Tibial nerve (tissue), 4 donors: ENCODE measurements around the gene CCDC85B. TPM values are rescaled to one million over a fixed set of nuclear protein-coding genes. Genes with fewer than 3 reads are reported as not detected.

Experiments used
- DNase-seq, 2 donors: peaks; one replicate each; pipeline ENCODE4 v3.0.0-alpha.2; 2019; ENCODE audit warnings: low spot score in 2 of 2
- H3K27ac ChIP-seq, 4 donors: fragments of 200-600 bp; sonication (generic) in 3 of 4; one replicate each; pipeline ENCODE4 v1.5.1; 2017 to 2019; ENCODE audit warnings: mild to moderate bottlenecking in 1 of 4
- H3K27me3 ChIP-seq, 2 donors: fragments of 200-600 bp; sonication (generic) in 1 of 2; one replicate each; pipeline versions ENCODE4 v1.5.1 to v1.6.0; 2017 to 2019
- H3K36me3 ChIP-seq, 3 donors: fragments of 200-600 bp; sonication (generic); one replicate each; pipeline ENCODE4 v1.5.1; 2018 to 2019
- H3K4me1 ChIP-seq, 4 donors: fragments of 200-600 bp; sonication (generic) in 3 of 4; one replicate each; pipeline ENCODE4 v1.5.1; 2017 to 2019
- H3K4me3 ChIP-seq, 4 donors: fragments of 200-600 bp; sonication (generic) in 3 of 4; one replicate each; pipeline ENCODE4 v1.5.1; 2017 to 2019; ENCODE audit warnings: mild to moderate bottlenecking in 1 of 4, moderate library complexity in 1 of 4
- H3K9me3 ChIP-seq, 4 donors: fragments of 200-600 bp; sonication (generic) in 3 of 4; one replicate each; pipeline ENCODE4 v1.5.1; 2017 to 2019
- EP300 ChIP-seq, 2 donors: sonication (generic); formaldehyde crosslinking; IDR thresholded peaks; one replicate each; pipeline ENCODE4 v1.6.1; 2017; ENCODE audit warnings: antibody characterized with exemption in 2 of 2, mild to moderate bottlenecking in 1 of 2
- POLR2A ChIP-seq, 2 donors: fragments of 450-650 bp; IDR thresholded peaks; one replicate each; pipeline ENCODE4 v1.6.1; 2017; ENCODE audit warnings: antibody characterized with exemption in 2 of 2, mild to moderate bottlenecking in 2 of 2, moderate library complexity in 2 of 2
- WGBS, 2 donors: methylation state at CpG; one replicate each; pipeline ENCODE4 v1.1.5; 2018; 5-methylcytosine and 5-hydroxymethylcytosine counted together
- total RNA-seq, 4 donors: library from RNA; depleted of rRNA; stranded (reverse); fragments of >200 nt; gene quantifications; one replicate each; pipeline ENCODE4 v1.1.0, GENCODE V29; 2016
- TF ChIP-seq, protein P1 (sequence below), 5 experiments: fragments of 200-600 bp in 3 of 5; fragments of 450-650 bp in 2 of 5; sonication (generic) in 3 of 5; IDR thresholded peaks; one replicate each; pipeline ENCODE4 v1.5.1; 2016 to 2019; ENCODE audit warnings: antibody characterized with exemption in 5 of 5, mild to moderate bottlenecking in 3 of 5, moderate library complexity in 2 of 5

CCDC85B gene
- total RNA-seq, 4 donors from 2014 or later = 73.0 to 108 (median 89.4) TPM

- Histone ChIP-seq H3K4me1 (peaks cover 0 to 27% (median 11%) of the 10 kb centered on the region in 4 donors), H3K9me3 (no peaks in the 10 kb centered on the region), H3K27me3 (peaks cover 0 to 16% of the 10 kb centered on the region in 2 donors), H3K27ac (peak overlapping the region in 3 of 4 donors; percentile 28 to 61 (median 41)), H3K4me3 (peak overlapping the region; percentile 33 to 59 (median 53)), H3K36me3 (no peaks in the 10 kb centered on the region)
- TF ChIP-seq EP300 (IDR thresholded peaks at IDR 0.05) = no peak
- no peak for TF ChIP-seq POLR2A (IDR thresholded peaks at IDR 0.05)
- TF ChIP-seq, protein P1, sequence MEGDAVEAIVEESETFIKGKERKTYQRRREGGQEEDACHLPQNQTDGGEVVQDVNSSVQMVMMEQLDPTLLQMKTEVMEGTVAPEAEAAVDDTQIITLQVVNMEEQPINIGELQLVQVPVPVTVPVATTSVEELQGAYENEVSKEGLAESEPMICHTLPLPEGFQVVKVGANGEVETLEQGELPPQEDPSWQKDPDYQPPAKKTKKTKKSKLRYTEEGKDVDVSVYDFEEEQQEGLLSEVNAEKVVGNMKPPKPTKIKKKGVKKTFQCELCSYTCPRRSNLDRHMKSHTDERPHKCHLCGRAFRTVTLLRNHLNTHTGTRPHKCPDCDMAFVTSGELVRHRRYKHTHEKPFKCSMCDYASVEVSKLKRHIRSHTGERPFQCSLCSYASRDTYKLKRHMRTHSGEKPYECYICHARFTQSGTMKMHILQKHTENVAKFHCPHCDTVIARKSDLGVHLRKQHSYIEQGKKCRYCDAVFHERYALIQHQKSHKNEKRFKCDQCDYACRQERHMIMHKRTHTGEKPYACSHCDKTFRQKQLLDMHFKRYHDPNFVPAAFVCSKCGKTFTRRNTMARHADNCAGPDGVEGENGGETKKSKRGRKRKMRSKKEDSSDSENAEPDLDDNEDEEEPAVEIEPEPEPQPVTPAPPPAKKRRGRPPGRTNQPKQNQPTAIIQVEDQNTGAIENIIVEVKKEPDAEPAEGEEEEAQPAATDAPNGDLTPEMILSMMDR (IDR thresholded peaks at IDR 0.05) = no peak
- WGBS, 2 donors = 1 to 2% methylated on average over 26 to 28 of the region's 78 CpGs
- no peak for DNase-seq
Measured at GRCh38 chr11:65899356-65900124, 9.1 kb downstream of the CCDC85B start.

GRCh38 chr11:65900125-65900898 is 9.8 kb downstream of the CCDC85B start, which contains the start of gene FOSL1:
FOSL1 (minus strand) TSS chr11:65900388; CDS start chr11:65900339, 49 bp downstream.
- 3% methylated on average over 41 to 74 of the region's 80 CpGs for WGBS, 2 donors
- TF ChIP-seq EP300 (IDR thresholded peaks at IDR 0.05) (peak in 1 of 2 donors; percentile 52), POLR2A (IDR thresholded peaks at IDR 0.05) (no peak)
- TF ChIP-seq, protein P1 (IDR thresholded peaks at IDR 0.05) = peak in 1 of 5 experiments; percentile 23
- H3K27me3 ChIP-seq = peaks cover 0 to 16% of the 10 kb centered on the region in 2 donors
- no peaks in the 10 kb centered on the region for H3K36me3 ChIP-seq
- peak within 1 kb of the TSS in 3 of 4 donors; percentile 28 to 75 (median 61) for H3K27ac ChIP-seq
- peak within 1 kb of the TSS; percentile 33 to 59 (median 53) for H3K4me3 ChIP-seq
- H3K9me3 ChIP-seq = no peaks in the 10 kb centered on the region
- peaks cover 0 to 27% (median 11%) of the 10 kb centered on the region in 4 donors for H3K4me1 ChIP-seq
- DNase-seq = peak; percentile 59 to 64

GRCh38 chr11:65900899-65901180 is 10.4 kb downstream of the CCDC85B start:
- TF ChIP-seq, protein P1 (IDR thresholded peaks at IDR 0.05) = no peak
- TF ChIP-seq EP300 (IDR thresholded peaks at IDR 0.05) (no peak), POLR2A (IDR thresholded peaks at IDR 0.05) (no peak)
- peaks cover 0 to 16% of the 10 kb centered on the region in 2 donors for H3K27me3 ChIP-seq
- peak overlapping the region in 2 of 4 donors; percentile 61 to 75 for H3K27ac ChIP-seq
- peak overlapping the region in 3 of 4 donors; percentile 47 to 59 (median 59) for H3K4me3 ChIP-seq
- DNase-seq = no peak
- H3K36me3 ChIP-seq = no peaks in the 10 kb centered on the region
- peaks cover 0 to 27% (median 11%) of the 10 kb centered on the region in 4 donors for H3K4me1 ChIP-seq
- 79 to 88% methylated on average over 11 of the region's 11 CpGs for WGBS, 2 donors
- H3K9me3 ChIP-seq = no peaks in the 10 kb centered on the region

DNA sequence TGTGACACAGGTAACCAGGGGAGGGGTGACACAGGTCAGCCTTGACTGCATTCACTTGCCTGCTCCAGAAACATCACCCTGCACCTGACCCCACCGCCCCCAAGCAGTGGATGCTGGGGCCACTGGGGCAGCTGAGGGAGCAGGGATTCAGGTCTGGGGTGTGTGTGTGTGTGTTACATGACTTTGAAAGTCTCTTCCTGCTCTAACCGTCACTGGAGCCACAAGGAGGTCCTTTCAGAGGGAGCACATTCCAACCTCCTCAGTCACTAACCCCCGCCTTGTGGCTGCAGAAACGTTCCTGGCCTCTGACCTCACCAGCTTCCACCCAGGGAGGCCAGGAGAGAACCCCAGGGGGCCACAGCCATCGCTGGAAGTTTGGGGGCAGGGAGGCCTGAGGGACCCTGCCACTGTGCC is 12.6 kb downstream of the CCDC85B start:
- no peak overlapping the region for H3K4me3 ChIP-seq
- H3K9me3 ChIP-seq = no peaks in the 10 kb centered on the region
- no peaks in the 10 kb centered on the region for H3K36me3 ChIP-seq
- peaks cover 0 to 27% (median 11%) of the 10 kb centered on the region in 4 donors for H3K4me1 ChIP-seq
- peak overlapping the region in 1 of 4 donors; percentile 55 for H3K27ac ChIP-seq
- DNase-seq = no peak
- TF ChIP-seq EP300 (IDR thresholded peaks at IDR 0.05) = no peak
- TF ChIP-seq POLR2A (IDR thresholded peaks at IDR 0.05) = no peak
- TF ChIP-seq, protein P1 (IDR thresholded peaks at IDR 0.05) = no peak
- peaks cover 0 to 16% of the 10 kb centered on the region in 2 donors for H3K27me3 ChIP-seq
- WGBS, 2 donors = 11% methylated on average over 1 to 5 of the region's 5 CpGs
